Inflammatory macrophage treated with lipopolysaccharide for 4 hours (primary cell): Measurements from ENCODE around the gene TMEM190.

ENCODE experiments used
- DNase-seq: peaks from one replicate; pipeline ENCODE4 v3.0.0-alpha.2; 2020

Gene TMEM190

GRCh38 chr19:55352549-55353145 is 24.0 kb upstream of the TMEM190 start:
- no peak for DNase-seq

- no peak for DNase-seq
Measured at GRCh38 chr19:55353356-55353802, 23.2 kb upstream of the TMEM190 start.

DNA sequence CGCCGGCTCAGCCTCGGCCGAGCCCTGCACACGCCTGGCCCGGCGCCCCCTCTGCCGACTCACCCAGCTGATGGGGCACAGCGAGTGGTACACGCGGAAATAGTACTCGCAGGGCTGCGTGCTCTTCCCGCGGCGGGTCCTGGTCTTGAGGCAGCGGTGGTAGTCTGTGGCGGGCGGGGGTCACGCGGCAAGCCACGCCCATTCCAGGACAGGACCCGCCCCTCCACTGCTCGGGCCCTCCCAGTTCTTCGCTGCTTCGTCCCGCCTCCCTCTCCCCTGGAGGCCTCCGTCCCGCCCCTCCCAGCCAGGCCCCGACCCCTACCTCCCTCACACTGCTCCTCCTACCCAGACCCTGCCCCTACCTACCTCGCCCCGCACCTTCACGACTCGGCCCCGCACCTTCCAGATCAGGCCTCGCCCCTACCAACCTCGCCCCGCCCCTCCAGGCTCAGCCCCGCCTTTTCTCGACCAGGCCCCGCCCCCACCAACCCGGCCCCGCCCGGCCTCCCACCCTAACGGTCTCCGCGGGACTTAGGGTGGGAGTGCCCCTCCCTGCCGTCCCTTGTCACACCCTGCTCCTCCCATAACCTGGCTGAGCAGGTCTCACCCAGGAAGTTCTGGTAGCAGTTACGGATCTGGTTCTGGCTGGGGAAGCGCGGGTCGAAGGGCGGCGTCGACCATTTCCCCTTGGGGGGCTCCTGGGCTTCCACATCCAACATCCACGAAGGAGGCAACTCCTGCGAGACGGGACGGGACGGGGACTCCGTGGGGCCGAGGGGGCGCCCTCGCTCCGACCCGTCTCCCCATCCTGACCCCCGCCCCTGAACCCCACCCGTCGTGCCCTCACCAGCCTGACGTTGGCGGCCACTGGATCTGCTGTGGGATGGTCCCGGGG is 22.6 kb upstream of the TMEM190 start:
- peak; percentile 67 for DNase-seq

DNA sequence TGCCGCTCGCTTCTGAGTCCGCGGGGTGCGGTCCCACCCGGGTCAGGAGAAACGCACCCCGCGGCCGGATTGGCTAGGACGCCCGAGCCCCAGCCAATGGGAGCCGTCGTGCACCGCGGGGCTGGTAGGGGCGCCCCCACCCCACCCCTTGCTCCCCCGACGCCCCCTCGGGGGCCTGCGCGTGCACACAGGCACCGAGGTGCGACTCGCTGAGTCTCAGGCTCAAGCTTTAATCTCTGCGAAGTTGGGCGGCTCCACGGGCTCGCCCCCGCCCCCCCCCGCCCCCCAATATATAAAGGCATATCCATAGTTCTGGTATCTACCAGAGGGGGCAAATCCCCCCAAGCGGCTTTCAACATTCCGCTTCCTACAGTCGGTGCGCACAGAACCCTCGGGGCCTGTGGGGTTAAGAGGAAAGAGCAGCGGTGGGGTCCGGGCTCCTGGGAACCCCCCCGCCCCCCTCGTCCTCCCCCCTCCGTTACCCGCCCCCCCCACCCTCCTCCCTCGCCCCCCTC is 21.9 kb upstream of the TMEM190 start, which contains the start of gene COX6B2:
Gene COX6B2 (minus strand): TSS at position 22 of the 515 bp plus-strand sequence. CDS start 198 bp downstream, outside the sequence.
- no peak for DNase-seq

DNA sequence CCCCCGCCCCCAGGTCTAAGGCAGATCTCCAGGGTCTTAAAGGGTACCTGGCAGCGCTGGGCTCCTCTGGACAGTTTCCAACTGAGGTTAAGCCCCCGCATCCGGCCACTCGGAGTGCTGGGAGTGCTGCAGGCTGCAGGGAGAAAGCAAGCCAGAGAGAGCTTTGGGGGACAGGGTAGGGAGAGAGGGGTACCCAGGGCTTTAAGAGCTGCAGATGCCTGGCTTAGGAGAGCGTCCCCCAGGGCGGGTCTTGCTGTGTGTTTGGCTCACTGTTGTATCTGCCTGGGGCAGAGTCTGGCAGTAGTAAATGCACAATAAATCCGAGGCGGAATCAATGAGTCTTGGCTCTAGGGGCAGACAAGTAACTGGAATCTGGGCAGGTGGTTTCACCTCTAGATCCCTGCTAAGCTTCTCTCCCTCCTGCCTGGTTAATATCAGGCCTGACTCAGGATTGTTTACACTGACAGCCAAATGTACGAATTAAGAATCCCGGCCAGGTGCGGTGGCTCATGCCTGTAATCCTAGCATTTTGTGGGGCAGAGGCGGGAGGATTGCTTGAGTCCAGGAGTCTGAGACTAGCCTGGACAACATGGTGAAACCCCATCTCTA is 21.3 kb upstream of the TMEM190 start:
- DNase-seq = no peak

DNA sequence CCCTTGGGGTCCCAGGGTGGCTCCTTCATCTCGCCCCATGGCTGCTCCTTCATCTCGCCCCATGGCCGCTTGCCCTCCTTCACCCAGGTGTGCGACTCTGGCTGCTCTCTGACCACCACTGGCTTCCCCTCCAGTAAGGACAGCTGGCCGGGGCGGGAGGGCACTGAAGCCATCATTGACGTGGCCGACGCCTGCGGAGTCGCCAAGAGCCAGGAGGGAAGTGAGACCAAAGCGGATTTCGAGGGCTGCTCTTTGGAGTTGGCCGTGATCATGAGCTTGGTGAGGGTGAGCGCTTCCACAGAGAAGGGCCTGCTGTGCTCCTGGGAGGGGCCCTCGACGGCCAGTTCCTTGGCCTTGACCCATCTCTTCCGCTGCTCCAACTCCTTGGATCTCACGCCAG is 18.1 kb upstream of the TMEM190 start:
- no peak for DNase-seq

GRCh38 chr19:55358943-55359908 is 17.4 kb upstream of the TMEM190 start:
- DNase-seq = no peak

DNA sequence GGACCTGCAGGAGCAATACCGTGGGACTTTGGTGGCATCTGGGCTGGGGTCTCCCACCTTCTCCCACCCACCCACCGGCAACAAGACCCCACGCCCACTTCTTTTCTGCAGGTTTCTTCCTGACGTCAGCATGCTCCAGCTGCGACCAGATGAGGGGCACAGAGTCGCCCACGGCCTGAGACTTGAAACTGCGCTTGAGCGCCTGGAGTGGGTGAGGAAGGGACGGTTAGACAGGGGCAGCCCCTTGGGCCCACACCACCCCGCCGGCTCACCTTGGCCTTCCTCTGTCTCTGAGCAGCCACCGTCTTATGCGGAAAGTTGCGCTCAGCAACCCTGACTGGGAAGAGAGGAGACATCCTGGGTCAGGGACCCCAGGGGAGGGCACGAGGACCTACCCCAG is 15.7 kb upstream of the TMEM190 start:
- no peak for DNase-seq

DNA sequence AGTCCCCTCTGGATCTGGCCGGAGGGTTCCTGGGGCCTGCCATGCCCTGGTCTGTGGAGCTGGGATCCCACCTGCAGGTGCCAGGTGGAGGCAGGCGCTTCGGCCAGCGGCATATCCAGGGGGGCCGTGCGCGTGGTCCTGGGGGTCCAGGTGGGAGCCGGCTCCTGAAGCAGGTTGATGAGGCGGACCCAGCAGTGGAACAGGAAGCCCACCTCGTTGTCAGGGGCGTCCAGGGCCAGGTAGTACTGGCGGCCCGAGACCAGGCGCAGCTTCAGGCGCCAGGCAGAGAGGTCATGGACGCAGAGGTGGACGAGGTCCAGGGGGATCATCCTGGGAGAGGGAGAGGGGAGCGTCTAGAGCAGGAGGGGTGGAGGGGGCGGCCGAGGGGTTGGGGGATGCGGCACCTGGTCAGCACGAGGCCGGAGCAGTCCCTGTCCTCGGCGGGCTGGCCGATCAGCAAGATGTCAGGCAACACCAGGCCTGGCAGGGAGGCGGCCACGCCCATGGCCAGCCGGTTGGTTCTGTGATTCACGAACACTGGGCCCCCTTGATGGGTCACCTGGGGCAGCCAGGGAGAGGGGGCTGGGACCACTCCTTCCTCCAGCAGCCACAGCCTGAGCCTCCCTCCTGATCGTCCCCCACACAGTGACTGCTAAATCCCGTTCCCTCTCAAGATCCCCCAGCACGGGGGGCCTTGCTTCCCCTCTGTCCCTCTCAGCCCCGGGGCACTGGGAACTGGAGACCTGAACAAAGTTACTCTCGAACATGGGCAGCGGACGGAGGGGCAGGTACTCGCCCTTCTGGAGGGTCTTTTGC is 14.2 kb upstream of the TMEM190 start:
- DNase-seq = no peak

- DNase-seq = no peak
Measured at GRCh38 chr19:55362990-55363716, 13.5 kb upstream of the TMEM190 start, which contains the start of gene GARIN5B. TSS of gene GARIN5B (minus strand) at chr19:55363260. CDS start at chr19:55363066, 194 bp downstream.

DNA sequence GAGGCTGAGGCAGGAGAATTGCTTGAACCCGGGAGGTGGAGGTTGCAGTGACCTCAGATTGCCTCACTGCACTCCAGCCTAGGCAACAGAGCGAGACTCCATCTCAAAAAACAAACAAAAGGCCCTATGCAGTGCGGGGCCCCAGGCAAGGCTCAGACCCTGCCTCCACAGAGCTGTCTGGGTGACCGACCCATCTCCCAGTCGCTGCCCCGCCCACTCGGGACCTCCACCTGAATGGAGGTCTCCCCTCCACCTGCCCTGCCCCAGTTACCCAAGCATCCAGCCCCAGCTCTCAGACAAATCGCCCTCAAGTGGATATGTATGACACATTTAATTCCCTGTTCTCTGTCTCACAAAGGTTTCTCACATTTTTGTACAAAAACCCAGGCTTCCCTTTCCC is 11.4 kb upstream of the TMEM190 start:
- DNase-seq = no peak

DNA sequence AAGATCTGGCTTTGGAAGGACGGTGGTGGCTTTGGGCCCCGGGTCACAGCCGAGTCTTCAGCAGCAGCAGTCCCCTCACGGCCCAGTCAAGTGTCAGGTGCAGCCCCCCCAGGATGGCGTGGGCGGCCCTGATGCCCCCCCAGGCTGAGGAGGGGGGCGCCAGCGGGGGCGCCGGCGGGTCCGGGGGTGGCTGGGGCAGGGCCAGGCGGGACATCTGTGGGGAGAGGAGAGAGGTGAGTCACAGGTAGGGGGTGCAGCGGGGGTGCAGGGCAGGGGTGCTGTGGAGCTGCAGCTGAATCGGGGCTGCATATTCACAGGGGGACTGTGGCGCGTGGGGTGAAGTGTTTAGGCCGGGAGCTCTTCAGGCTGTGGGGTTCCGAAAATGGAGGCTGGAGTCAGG is 10.7 kb upstream of the TMEM190 start:
- no peak for DNase-seq

GRCh38 chr19:55366790-55367189 is 9.8 kb upstream of the TMEM190 start:
- no peak for DNase-seq

DNA sequence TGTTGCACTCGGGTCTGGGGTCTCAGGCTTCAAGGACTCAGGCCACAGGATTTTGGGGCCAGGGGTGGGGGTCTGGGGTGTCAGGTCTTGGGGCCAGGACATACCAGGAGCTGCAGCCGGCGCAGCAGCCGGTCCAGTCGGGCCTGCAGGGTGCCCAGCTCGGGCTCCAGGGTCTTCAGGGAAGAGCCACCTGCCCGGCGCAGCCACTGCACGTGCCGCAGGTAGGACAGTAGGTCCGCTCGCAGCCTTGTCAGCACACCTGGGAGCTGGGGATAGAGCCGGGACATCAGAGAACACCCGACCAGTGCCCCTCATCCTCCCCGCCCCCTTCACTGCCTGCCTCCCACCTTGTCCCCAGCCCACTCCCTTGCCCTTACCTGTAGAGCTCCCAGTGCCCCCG is 8.5 kb upstream of the TMEM190 start:
- DNase-seq = no peak

- peak; percentile 54 for DNase-seq
Measured at GRCh38 chr19:55368701-55369563, 7.7 kb upstream of the TMEM190 start.

DNA sequence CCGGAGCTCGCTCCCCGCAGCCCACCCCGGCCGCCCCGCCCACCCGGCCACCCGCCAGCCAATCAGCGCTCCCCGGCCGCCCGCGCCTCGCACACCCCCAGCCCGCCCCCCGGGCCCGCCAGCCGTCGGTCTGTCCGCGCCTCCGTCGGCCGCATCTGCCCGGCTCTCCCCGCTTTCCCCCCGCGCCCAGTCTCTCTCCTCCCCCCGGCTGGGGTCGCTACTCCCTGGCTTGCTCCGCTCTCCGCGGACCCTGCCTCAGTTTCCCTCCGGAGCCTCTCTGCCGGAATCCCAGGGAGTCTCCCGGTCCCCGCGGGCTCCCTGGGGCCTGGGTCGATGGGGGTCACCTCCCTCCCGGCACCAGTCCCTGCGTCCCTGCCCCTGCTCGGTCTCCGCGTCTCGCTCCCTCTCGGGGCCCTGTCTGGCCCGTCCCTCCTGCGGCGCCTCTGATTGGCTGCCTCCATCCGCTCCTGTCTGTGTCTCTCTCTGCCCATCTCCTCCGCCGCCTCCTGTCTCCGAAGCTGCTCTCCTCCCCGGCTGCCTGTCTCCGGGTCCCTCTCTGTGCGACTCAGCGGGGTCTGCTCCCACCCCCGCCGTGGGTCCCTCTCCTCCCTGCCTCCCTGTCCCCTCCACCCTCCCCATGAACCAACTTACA is 6.8 kb upstream of the TMEM190 start:
- DNase-seq = no peak

- no peak for DNase-seq
Measured at GRCh38 chr19:55370305-55370988, 6.2 kb upstream of the TMEM190 start, which contains the start of gene IL11. TSS of gene IL11 (minus strand) at chr19:55370463. CDS start at chr19:55370310, 153 bp downstream.
